Activated CD4-positive, alpha-beta T cell treated with anti-CD3 and anti-CD28 coated beads, Interleukin-2, amount 10 ng/mL, durations not matched to agents 7 days and 5 days (primary cell): ENCODE measurements around the gene ONECUT2. TPM values are rescaled to one million over a fixed set of nuclear protein-coding genes. Genes with fewer than 3 reads are reported as not detected.

Experiments
- CTCF ChIA-PET: fragments of 350-600 bp; sonication (Branson Sonifier 250); formaldehyde crosslinking; loops from one replicate; lab custom pipeline; 2021; ENCODE audit warnings: antibody characterized with exemption; lab: Charles Lee
- POLR2A ChIA-PET: fragments of 350-600 bp; sonication (Branson Sonifier 250); formaldehyde crosslinking; loops from one replicate; lab custom pipeline; 2021; ENCODE audit warnings: antibody characterized with exemption; lab: Charles Lee
- DNase-seq: peaks from one replicate; pipeline ENCODE4 v3.0.0-alpha.2; 2020
- H3K27ac Mint-ChIP-seq: one replicate; pipeline ENCODE4 v1.8.0; 2021; ENCODE audit warnings: mild to moderate bottlenecking, moderate library complexity, mixed read lengths
- H3K27me3 Mint-ChIP-seq: one replicate; pipeline ENCODE4 v1.8.0; 2021; ENCODE audit warnings: mixed read lengths
- H3K36me3 Mint-ChIP-seq: one replicate; pipeline ENCODE4 v1.8.0; 2021; ENCODE audit warnings: low read depth, mixed read lengths
- H3K4me1 Mint-ChIP-seq: one replicate; pipeline ENCODE4 v1.8.0; 2021; ENCODE audit warnings: mixed read lengths
- H3K4me3 Mint-ChIP-seq: one replicate; pipeline ENCODE4 v1.8.0; 2021; ENCODE audit warnings: mild to moderate bottlenecking, moderate library complexity, mixed read lengths
- H3K9me3 Mint-ChIP-seq: one replicate; pipeline ENCODE4 v1.8.0; 2021; ENCODE audit warnings: mixed read lengths
- total RNA-seq, 2 experiments: library from RNA; stranded (reverse); gene quantifications; one replicate each; pipeline ENCODE4 v1.2.3, GENCODE V29; 2021

ONECUT2 gene
- total RNA-seq, 2 experiments from 2014 or later: not detected

- Mint-ChIP-seq H3K27ac (no peak overlapping the region), H3K4me3 (no peak overlapping the region), H3K36me3 (no peaks in the 10 kb centered on the region), H3K9me3 (no peaks in the 10 kb centered on the region), H3K4me1 (no peaks in the 10 kb centered on the region), H3K27me3 (peaks cover 1% of the 10 kb centered on the region)
- ChIA-PET CTCF (no interaction called here), POLR2A (no interaction called here)
- no peak for DNase-seq
These were observed 98.1 kb downstream of the ONECUT2 start for GRCh38 chr18:57533006-57533867.

GRCh38 chr18:57533868-57534510 lies 98.8 kb downstream of the ONECUT2 start:
- H3K27me3 Mint-ChIP-seq: peaks cover 1% of the 10 kb centered on the region
- H3K27ac Mint-ChIP-seq: no peak overlapping the region
- H3K4me3 Mint-ChIP-seq: no peak overlapping the region
- DNase-seq: no peak
- no peaks in the 10 kb centered on the region for H3K4me1 Mint-ChIP-seq
- ChIA-PET CTCF (no interaction called here), POLR2A (no interaction called here)
- H3K36me3 Mint-ChIP-seq: no peaks in the 10 kb centered on the region
- no peaks in the 10 kb centered on the region for H3K9me3 Mint-ChIP-seq

- POLR2A ChIA-PET: no interaction called here
These were observed 99.3 kb downstream of the ONECUT2 start for GRCh38 chr18:57534511-57534909.

GRCh38 chr18:57538614-57539013 lies 103.4 kb downstream of the ONECUT2 start:
- ChIA-PET POLR2A (no interaction called here), CTCF (no interaction called here)
- DNase-seq: no peak
- no peak overlapping the region for H3K4me3 Mint-ChIP-seq
- H3K4me1 Mint-ChIP-seq: no peaks in the 10 kb centered on the region
- H3K27ac Mint-ChIP-seq: no peak overlapping the region
- no peaks in the 10 kb centered on the region for H3K9me3 Mint-ChIP-seq
- no peaks in the 10 kb centered on the region for H3K27me3 Mint-ChIP-seq
- H3K36me3 Mint-ChIP-seq: no peaks in the 10 kb centered on the region

More at GRCh38 chr18:57534511-57534909, 99.3 kb downstream of the ONECUT2 start:
- no peak overlapping the region for H3K27ac Mint-ChIP-seq
- no peak for DNase-seq
- H3K4me3 Mint-ChIP-seq: no peak overlapping the region
- peaks cover 1% of the 10 kb centered on the region for H3K27me3 Mint-ChIP-seq
- H3K36me3 Mint-ChIP-seq: no peaks in the 10 kb centered on the region
- CTCF ChIA-PET: no interaction called here
- H3K9me3 Mint-ChIP-seq: no peaks in the 10 kb centered on the region
- no peaks in the 10 kb centered on the region for H3K4me1 Mint-ChIP-seq

GRCh38 chr18:57539702-57540101 lies 104.5 kb downstream of the ONECUT2 start:
- POLR2A ChIA-PET: no interaction called here
- CTCF ChIA-PET: no interaction called here
- no peak for DNase-seq
- Mint-ChIP-seq H3K27ac (no peak overlapping the region), H3K4me3 (no peak overlapping the region), H3K36me3 (no peaks in the 10 kb centered on the region), H3K9me3 (no peaks in the 10 kb centered on the region), H3K4me1 (no peaks in the 10 kb centered on the region), H3K27me3 (no peaks in the 10 kb centered on the region)

Other genes starting within 250 kb of the ONECUT2 start
- not detected for gene ST8SIA3, start 82.8 kb upstream of the ONECUT2 start, total RNA-seq
- 10 to 100 TPM; 18.7 to 23.1 TPM for gene FECH, start 151.3 kb downstream of the ONECUT2 start, total RNA-seq
- gene NARS1, start 186.5 kb downstream of the ONECUT2 start, total RNA-seq: 10 to 100 TPM; 71.7 to 84.7 TPM